K562 (cell line): ENCODE measurements around the gene KLHL24. TPM values are rescaled to one million over a fixed set of nuclear protein-coding genes. Genes with fewer than 3 reads are reported as not detected.

Experiments
- ATAC-seq: fragments of 200-7000 bp; cut with Tn5 transposase; 3 replicates; pipeline ENCODE4 v1.9.1; 2020; ENCODE audit warnings: moderate library complexity
- BruUV-seq: library from RNA; stranded (reverse); fragments of 400-500 nt; replicated peaks from 2 replicates; lab custom pipeline; 2021; lab: Mats Ljungman, UMichigan
- CTCF ChIA-PET: fragments of 300-600 bp; formaldehyde crosslinking; extraction: SDS; loops from one replicate; lab custom pipeline; 2021; ENCODE audit warnings: low intra/inter-chr PET ratio; lab: Yijun Ruan, JAX
- POLR2A ChIA-PET: fragments of 300-600, 350-650 bp; sonication (Branson Sonifier 250); formaldehyde crosslinking; extraction: SDS; loops from one replicate; lab custom pipeline; 2021; ENCODE audit warnings: antibody characterized with exemption, inconsistent platforms; lab: Yijun Ruan, JAX
- DNase-seq, 4 experiments: peaks; one replicate each; pipeline versions ENCODE4 v3.0.0 to v3.0.0-alpha.2; 2011 to 2018; ENCODE audit warnings: low spot score in 3 of 4, mixed read lengths in 3 of 4; ENCODE audit errors: extremely low read depth in 1 of 4
- FAIRE-seq: peaks from 2 replicates; lab custom pipeline; 2011; peaks lifted over from hg19 to GRCh38; lab: Jason Lieb, UNC
- H2AFZ ChIP-seq: 2 replicates; pipeline ENCODE4 v1.6.0; 2011; ENCODE audit warnings: low read depth, low read length, control low read depth, inconsistent platforms
- H3K27ac ChIP-seq: fragments of 200-600 bp; 3 replicates; pipeline ENCODE4 v1.8.0; 2011; ENCODE audit warnings: low read depth, mild to moderate bottlenecking, control low read depth, inconsistent platforms, low read length, moderate library complexity, mixed read lengths; ENCODE audit errors: extremely low read depth
- H3K27me3 ChIP-seq, 2 experiments: fragments of 300-600 bp in 1 of 2; 2 replicates in 1 of 2; 3 replicates in 1 of 2; pipeline versions ENCODE4 v1.6.0 to v1.8.0; 2011; ENCODE audit warnings: inconsistent platforms in 2 of 2, low read length in 2 of 2, mild to moderate bottlenecking in 1 of 2, mixed read lengths in 1 of 2, moderate library complexity in 1 of 2; ENCODE audit not compliant: control insufficient read depth in 2 of 2, insufficient read depth in 2 of 2
- H3K36me3 ChIP-seq: fragments of 300-600 bp; 3 replicates; pipeline ENCODE4 v1.8.0; 2011; ENCODE audit warnings: mild to moderate bottlenecking, low read length, inconsistent platforms; ENCODE audit not compliant: control insufficient read depth, insufficient read depth
- H3K4me1 ChIP-seq, 2 experiments: fragments of 200-600 bp in 1 of 2; replicated peaks in 1 of 2; 2 replicates in 1 of 2; 3 replicates in 1 of 2; pipeline versions ENCODE4 v1.5.1 to v1.8.0; 2011; ENCODE audit warnings: inconsistent platforms in 2 of 2, low read length in 2 of 2, mild to moderate bottlenecking in 1 of 2, mixed read lengths in 1 of 2, moderate library complexity in 1 of 2; ENCODE audit not compliant: control insufficient read depth in 2 of 2, insufficient read depth in 2 of 2
- H3K4me2 ChIP-seq: 2 replicates; pipeline ENCODE4 v1.6.1; 2011; ENCODE audit warnings: low read length, control low read depth, inconsistent platforms, mixed read lengths; ENCODE audit not compliant: insufficient read depth
- H3K4me3 ChIP-seq: fragments of 200-600 bp; sonication (generic), shearing (Covaris generic); 2 replicates; pipeline ENCODE4 v1.5.1; 2016; ENCODE audit warnings: control low read depth, inconsistent platforms
- H3K79me2 ChIP-seq: fragments of 200-600 bp; 3 replicates; pipeline ENCODE4 v1.8.0; 2011; ENCODE audit warnings: low read length, inconsistent platforms; ENCODE audit not compliant: control insufficient read depth, insufficient read depth
- H3K9ac ChIP-seq, 2 experiments: 2 replicates each; pipeline versions ENCODE4 v1.6.0 to v1.6.1; 2011; ENCODE audit warnings: low read depth in 2 of 2, low read length in 2 of 2, control low read depth in 1 of 2, inconsistent platforms in 1 of 2, mild to moderate bottlenecking in 1 of 2, mixed read lengths in 1 of 2; ENCODE audit not compliant: insufficient read depth in 1 of 2
- H3K9me1 ChIP-seq: one replicate; pipeline ENCODE4 v1.6.0; 2011; ENCODE audit warnings: inconsistent platforms, mild to moderate bottlenecking, low read length, moderate library complexity; ENCODE audit not compliant: control insufficient read depth, insufficient read depth
- H3K9me3 ChIP-seq: replicated peaks from 2 replicates; pipeline ENCODE4 v1.5.1; 2011; ENCODE audit warnings: low read depth, low read length, inconsistent platforms; ENCODE audit not compliant: control insufficient read depth, insufficient read depth
- H4K20me1 ChIP-seq: replicated peaks from 2 replicates; pipeline ENCODE4 v1.6.1; 2011; ENCODE audit warnings: low read length, inconsistent platforms, mixed read lengths; ENCODE audit not compliant: control insufficient read depth, insufficient read depth
- CBFA2T2 ChIP-seq: fragments of 450-650 bp; conservative IDR thresholded peaks from 2 replicates; pipeline ENCODE4 v1.6.1; 2017; ENCODE audit warnings: mild to moderate bottlenecking
- COPS2 ChIP-seq: fragments of 450-650 bp; conservative IDR thresholded peaks from 2 replicates; pipeline ENCODE4 v1.6.1; 2016; ENCODE audit warnings: mild to moderate bottlenecking, moderate library complexity
- GABPA ChIP-seq: fragments of 200-800 bp; sonication (Bioruptor generic); conservative IDR thresholded peaks from 2 replicates; pipeline ENCODE4 v1.6.1; 2016; ENCODE audit warnings: low read depth, missing genetic modification characterization, missing compliant biosample characterization
- POLR2A ChIP-seq: fragments of 450-650 bp; conservative IDR thresholded peaks from 2 replicates; pipeline ENCODE4 v1.6.1; 2016
- SIN3A ChIP-seq, 2 experiments: fragments of 150-350 bp in 1 of 2; IDR thresholded peaks; 2 replicates each; pipeline ENCODE4 v1.6.1; 2011 to 2016; ENCODE audit warnings: borderline replicate concordance in 2 of 2, low read depth in 2 of 2, low read length in 2 of 2, mild to moderate bottlenecking in 2 of 2, moderate library complexity in 2 of 2; ENCODE audit not compliant: control insufficient read depth in 1 of 2
- SMARCC2 ChIP-seq: fragments of 450-650 bp; IDR thresholded peaks from 2 replicates; pipeline ENCODE4 v1.6.1; 2017; ENCODE audit warnings: antibody characterized with exemption, moderate library complexity, mild to moderate bottlenecking, low read depth
- WGBS: fragments of 100-300 bp; shearing (Covaris generic); methylation state at CpG from one replicate; pipeline ENCODE4 v1.1.6; 2016; ENCODE audit warnings: low coverage, mixed read lengths; ENCODE audit not compliant: insufficient coverage; ENCODE audit errors: missing lambda C conversion rate; 5-methylcytosine and 5-hydroxymethylcytosine counted together
- in situ Hi-C: fragments of 300-500 bp; cut with MboI; formaldehyde crosslinking; loops from 4 replicates; pipeline ENCODE4 v1.15.0; 2018; ENCODE audit warnings: inconsistent platforms, mixed read lengths
- intact Hi-C: fragments of 100-400 bp; cut with micrococcal nuclease; formaldehyde crosslinking; loops from 2 replicates; pipeline ENCODE4 v1.14.2; 2022
- polyA plus RNA-seq, 8 experiments: library from polyadenylated mRNA; depleted of rRNA in 4 of 8; stranded (reverse) in 5 of 8; unstranded in 3 of 8; fragments of >200 nt; fragmentation: Nextera tagmentation in 2 of 8; fragmentation: Illumina TruSeq in 1 of 8; extraction: Ambion mirVana in 2 of 8; extraction: Trizol in 1 of 8; gene quantifications; 2 replicates each; pipeline versions ENCODE4 v1.2.1 to v1.2.3, GENCODE V29; 2011 to 2014; ENCODE audit warnings: inconsistent platforms in 1 of 8, missing spikeins in 1 of 8
- total RNA-seq, 7 experiments: library from RNA; depleted of rRNA in 6 of 7; stranded (reverse); fragments of >200 nt in 6 of 7; fragmentation: Illumina TruSeq in 2 of 7; extraction: Trizol in 2 of 7; gene quantifications; 2 replicates each; pipeline versions ENCODE4 v1.2.1 to v1.2.3, GENCODE V29; 2011 to 2021; ENCODE audit warnings: low replicate concordance in 1 of 7
- TF ChIP-seq, protein P1 (sequence below), 2 experiments: fragments of 450-650 bp in 1 of 2; sonication (generic) in 1 of 2; formaldehyde crosslinking; conservative IDR thresholded peaks; 2 replicates each; pipeline versions ENCODE4 v1.4.0 to v1.8.1; 2020 to 2022; ENCODE audit warnings: mild to moderate bottlenecking in 1 of 2, missing genetic modification reagents in 1 of 2
- TF ChIP-seq, protein P2 (sequence below): sonication (generic); formaldehyde crosslinking; IDR thresholded peaks from 2 replicates; pipeline ENCODE4 v1.8.0; 2022; ENCODE audit warnings: mild to moderate bottlenecking, missing genetic modification reagents
- TF ChIP-seq, protein P3 (sequence below): sonication (generic); formaldehyde crosslinking; IDR thresholded peaks from 2 replicates; pipeline ENCODE4 v1.8.0; 2023; ENCODE audit warnings: mild to moderate bottlenecking, missing genetic modification reagents

KLHL24 gene
- total and polyA plus RNA-seq, 9 of the 15 experiments (the other 6 are each of a cell fraction or from before 2014, with no cell fraction given): 3.3 to 21.2 (median 14.2) TPM

DNA sequence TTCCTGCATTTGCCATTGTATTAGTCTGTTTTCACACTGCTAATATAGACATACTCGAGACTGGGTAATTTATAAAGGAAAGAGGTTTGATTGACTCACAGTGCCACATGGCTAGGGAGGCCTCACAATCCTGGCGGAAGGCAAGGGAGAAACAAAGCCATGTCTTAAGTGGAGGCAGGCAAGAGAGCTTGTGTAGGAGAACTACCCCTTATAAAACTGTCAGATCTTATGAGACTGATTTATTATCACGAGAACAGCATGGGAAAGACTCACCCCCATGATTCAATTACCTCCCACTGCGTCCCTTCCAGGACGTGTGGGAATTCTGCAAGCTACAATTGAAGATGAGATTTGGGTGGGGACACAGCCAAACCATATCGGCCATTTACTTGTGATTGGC lies 90.0 kb downstream of the KLHL24 start:
- H3K27me3 ChIP-seq: no peaks in the 10 kb centered on the region
- in situ Hi-C loops (no loop called here), intact Hi-C loops (no loop called here)
- POLR2A ChIA-PET: no interaction called here
- no peak overlapping the region for H3K9ac ChIP-seq
- no peaks in the 10 kb centered on the region for H3K9me3 ChIP-seq
- no TSS peak for BruUV-seq
- FAIRE-seq (no peak), DNase-seq (no peak), ATAC-seq (no peak)
- H4K20me1 ChIP-seq: no peaks in the 10 kb centered on the region
- no peak overlapping the region for H3K4me2 ChIP-seq
- no peak overlapping the region for H3K4me3 ChIP-seq
- H3K36me3 ChIP-seq: peaks cover 76% of the 10 kb centered on the region
- H2AFZ ChIP-seq: no peak overlapping the region
- no peak overlapping the region for H3K27ac ChIP-seq
- H3K79me2 ChIP-seq: no peaks in the 10 kb centered on the region
- CTCF ChIA-PET: no interaction called here
- no peaks in the 10 kb centered on the region for H3K9me1 ChIP-seq
- 94% methylated on average over 6 of the region's 6 CpGs for WGBS
- H3K4me1 ChIP-seq: no peaks in the 10 kb centered on the region
- no peak for TF ChIP-seq GABPA
- TF ChIP-seq, protein P1, sequence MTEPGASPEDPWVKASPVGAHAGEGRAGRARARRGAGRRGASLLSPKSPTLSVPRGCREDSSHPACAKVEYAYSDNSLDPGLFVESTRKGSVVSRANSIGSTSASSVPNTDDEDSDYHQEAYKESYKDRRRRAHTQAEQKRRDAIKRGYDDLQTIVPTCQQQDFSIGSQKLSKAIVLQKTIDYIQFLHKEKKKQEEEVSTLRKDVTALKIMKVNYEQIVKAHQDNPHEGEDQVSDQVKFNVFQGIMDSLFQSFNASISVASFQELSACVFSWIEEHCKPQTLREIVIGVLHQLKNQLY (CRISPR knock-in tag; conservative IDR thresholded peaks at IDR 0.05): no peak
- TF ChIP-seq COPS2: no peak
- TF ChIP-seq, protein P2, sequence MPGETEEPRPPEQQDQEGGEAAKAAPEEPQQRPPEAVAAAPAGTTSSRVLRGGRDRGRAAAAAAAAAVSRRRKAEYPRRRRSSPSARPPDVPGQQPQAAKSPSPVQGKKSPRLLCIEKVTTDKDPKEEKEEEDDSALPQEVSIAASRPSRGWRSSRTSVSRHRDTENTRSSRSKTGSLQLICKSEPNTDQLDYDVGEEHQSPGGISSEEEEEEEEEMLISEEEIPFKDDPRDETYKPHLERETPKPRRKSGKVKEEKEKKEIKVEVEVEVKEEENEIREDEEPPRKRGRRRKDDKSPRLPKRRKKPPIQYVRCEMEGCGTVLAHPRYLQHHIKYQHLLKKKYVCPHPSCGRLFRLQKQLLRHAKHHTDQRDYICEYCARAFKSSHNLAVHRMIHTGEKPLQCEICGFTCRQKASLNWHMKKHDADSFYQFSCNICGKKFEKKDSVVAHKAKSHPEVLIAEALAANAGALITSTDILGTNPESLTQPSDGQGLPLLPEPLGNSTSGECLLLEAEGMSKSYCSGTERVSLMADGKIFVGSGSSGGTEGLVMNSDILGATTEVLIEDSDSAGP (CRISPR knock-in tag): no peak
- TF ChIP-seq POLR2A: no peak
- no peak for TF ChIP-seq SMARCC2
- TF ChIP-seq, protein P3, sequence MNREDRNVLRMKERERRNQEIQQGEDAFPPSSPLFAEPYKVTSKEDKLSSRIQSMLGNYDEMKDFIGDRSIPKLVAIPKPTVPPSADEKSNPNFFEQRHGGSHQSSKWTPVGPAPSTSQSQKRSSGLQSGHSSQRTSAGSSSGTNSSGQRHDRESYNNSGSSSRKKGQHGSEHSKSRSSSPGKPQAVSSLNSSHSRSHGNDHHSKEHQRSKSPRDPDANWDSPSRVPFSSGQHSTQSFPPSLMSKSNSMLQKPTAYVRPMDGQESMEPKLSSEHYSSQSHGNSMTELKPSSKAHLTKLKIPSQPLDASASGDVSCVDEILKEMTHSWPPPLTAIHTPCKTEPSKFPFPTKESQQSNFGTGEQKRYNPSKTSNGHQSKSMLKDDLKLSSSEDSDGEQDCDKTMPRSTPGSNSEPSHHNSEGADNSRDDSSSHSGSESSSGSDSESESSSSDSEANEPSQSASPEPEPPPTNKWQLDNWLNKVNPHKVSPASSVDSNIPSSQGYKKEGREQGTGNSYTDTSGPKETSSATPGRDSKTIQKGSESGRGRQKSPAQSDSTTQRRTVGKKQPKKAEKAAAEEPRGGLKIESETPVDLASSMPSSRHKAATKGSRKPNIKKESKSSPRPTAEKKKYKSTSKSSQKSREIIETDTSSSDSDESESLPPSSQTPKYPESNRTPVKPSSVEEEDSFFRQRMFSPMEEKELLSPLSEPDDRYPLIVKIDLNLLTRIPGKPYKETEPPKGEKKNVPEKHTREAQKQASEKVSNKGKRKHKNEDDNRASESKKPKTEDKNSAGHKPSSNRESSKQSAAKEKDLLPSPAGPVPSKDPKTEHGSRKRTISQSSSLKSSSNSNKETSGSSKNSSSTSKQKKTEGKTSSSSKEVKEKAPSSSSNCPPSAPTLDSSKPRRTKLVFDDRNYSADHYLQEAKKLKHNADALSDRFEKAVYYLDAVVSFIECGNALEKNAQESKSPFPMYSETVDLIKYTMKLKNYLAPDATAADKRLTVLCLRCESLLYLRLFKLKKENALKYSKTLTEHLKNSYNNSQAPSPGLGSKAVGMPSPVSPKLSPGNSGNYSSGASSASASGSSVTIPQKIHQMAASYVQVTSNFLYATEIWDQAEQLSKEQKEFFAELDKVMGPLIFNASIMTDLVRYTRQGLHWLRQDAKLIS (CRISPR knock-in tag): no peak
- no peak for TF ChIP-seq CBFA2T2
- no peak for TF ChIP-seq SIN3A (IDR thresholded peaks at IDR 0.05; ENCODE audit: borderline replicate concordance in 2 of 2, control insufficient read depth in 1 of 2, low read depth in 2 of 2, low read length in 2 of 2)
